ENCODE measurements around the gene CFAP126.
A peak's percentile ranks its signal among the peaks of the same experiment; 100 is the strongest.

The CFAP126 gene

GRCh38 chr1:161381707-161382106, 14.0 kb upstream of the CFAP126 start:
- Histone ChIP-seq H3K9ac (ENCODE audit: low read depth, low read length) (no peak overlapping the region), H3K36me3 (ENCODE audit: insufficient read depth, low read length) (no peaks in the 10 kb centered on the region), H3K27me3 (ENCODE audit: insufficient read depth, low read length, poor library complexity) (no peaks in the 10 kb centered on the region), H3K4me2 (ENCODE audit: insufficient read depth, low read length) (no peak overlapping the region), H3K4me3 (ENCODE audit: low read depth in 1 of 2, low read length in 2 of 2) (no peak overlapping the region), H3K9me3 (ENCODE audit: insufficient read depth, low read length, severe bottlenecking) (no peaks in the 10 kb centered on the region), H3K4me1 (ENCODE audit: insufficient read depth, low read length) (no peaks in the 10 kb centered on the region), H2AFZ (ENCODE audit: low read depth, low read length) (no peak overlapping the region), H3K79me2 (ENCODE audit: insufficient read depth, low read length) (no peaks in the 10 kb centered on the region), H4K20me1 (ENCODE audit: insufficient read depth, low read length) (no peaks in the 10 kb centered on the region), H3K27ac (ENCODE audit: low read length) (no peak overlapping the region)
- ATAC-seq (ENCODE audit: insufficient read depth, low read depth): 0 out of 3 replicates have a peak, but pooled peaks have one; percentile 10
- no peak for TF ChIP-seq EZH2 (IDR thresholded peaks at IDR 0.05; ENCODE audit: borderline replicate concordance, low read depth, low read length, severe bottlenecking)
- TF ChIP-seq CTCF (IDR thresholded peaks at IDR 0.05; ENCODE audit: borderline replicate concordance, extremely low read depth, low read length, poor library complexity, severe bottlenecking): no peak
- no peak for DNase-seq

- Histone ChIP-seq H3K4me3 (ENCODE audit: low read depth in 1 of 2, low read length in 2 of 2) (no peak overlapping the region), H3K4me2 (ENCODE audit: insufficient read depth, low read length) (no peak overlapping the region), H3K27me3 (ENCODE audit: insufficient read depth, low read length, poor library complexity) (no peaks in the 10 kb centered on the region), H3K9ac (ENCODE audit: low read depth, low read length) (no peak overlapping the region), H3K4me1 (ENCODE audit: insufficient read depth, low read length) (no peaks in the 10 kb centered on the region), H4K20me1 (ENCODE audit: insufficient read depth, low read length) (no peaks in the 10 kb centered on the region), H3K79me2 (ENCODE audit: insufficient read depth, low read length) (no peaks in the 10 kb centered on the region), H3K9me3 (ENCODE audit: insufficient read depth, low read length, severe bottlenecking) (no peaks in the 10 kb centered on the region), H3K36me3 (ENCODE audit: insufficient read depth, low read length) (no peaks in the 10 kb centered on the region), H3K27ac (ENCODE audit: low read length) (no peak overlapping the region), H2AFZ (ENCODE audit: low read depth, low read length) (no peak overlapping the region)
- no peak for ATAC-seq (ENCODE audit: insufficient read depth, low read depth)
- no peak for TF ChIP-seq CTCF (IDR thresholded peaks at IDR 0.05; ENCODE audit: borderline replicate concordance, extremely low read depth, low read length, poor library complexity, severe bottlenecking)
- TF ChIP-seq EZH2 (IDR thresholded peaks at IDR 0.05; ENCODE audit: borderline replicate concordance, low read depth, low read length, severe bottlenecking): no peak
- no peak for DNase-seq
Observed at GRCh38 chr1:161379071-161379470, 11.4 kb upstream of the CFAP126 start.

- no peaks in the 10 kb centered on the region for H3K4me1 ChIP-seq (ENCODE audit: insufficient read depth, low read length)
- no peaks in the 10 kb centered on the region for H4K20me1 ChIP-seq (ENCODE audit: insufficient read depth, low read length)
- no peaks in the 10 kb centered on the region for H3K36me3 ChIP-seq (ENCODE audit: insufficient read depth, low read length)
- no peak overlapping the region for H3K9ac ChIP-seq (ENCODE audit: low read depth, low read length)
- no peaks in the 10 kb centered on the region for H3K79me2 ChIP-seq (ENCODE audit: insufficient read depth, low read length)
- H2AFZ ChIP-seq (ENCODE audit: low read depth, low read length): no peak overlapping the region
- H3K4me2 ChIP-seq (ENCODE audit: insufficient read depth, low read length): no peak overlapping the region
- no peaks in the 10 kb centered on the region for H3K9me3 ChIP-seq (ENCODE audit: insufficient read depth, low read length, severe bottlenecking)
- DNase-seq: no peak
- TF ChIP-seq EZH2 (IDR thresholded peaks at IDR 0.05; ENCODE audit: borderline replicate concordance, low read depth, low read length, severe bottlenecking): no peak
- TF ChIP-seq CTCF (IDR thresholded peaks at IDR 0.05; ENCODE audit: borderline replicate concordance, extremely low read depth, low read length, poor library complexity, severe bottlenecking): no peak
- H3K4me3 ChIP-seq (ENCODE audit: low read depth in 1 of 2, low read length in 2 of 2): no peak overlapping the region
- no peak overlapping the region for H3K27ac ChIP-seq (ENCODE audit: low read length)
- no peak for ATAC-seq (ENCODE audit: insufficient read depth, low read depth)
- no peaks in the 10 kb centered on the region for H3K27me3 ChIP-seq (ENCODE audit: insufficient read depth, low read length, poor library complexity)
Observed at GRCh38 chr1:161378014-161378413, 10.3 kb upstream of the CFAP126 start.

- no peaks in the 10 kb centered on the region for H3K36me3 ChIP-seq (ENCODE audit: insufficient read depth, low read length)
- H4K20me1 ChIP-seq (ENCODE audit: insufficient read depth, low read length): no peaks in the 10 kb centered on the region
- no peak overlapping the region for H3K4me2 ChIP-seq (ENCODE audit: insufficient read depth, low read length)
- H2AFZ ChIP-seq (ENCODE audit: low read depth, low read length): no peak overlapping the region
- H3K27me3 ChIP-seq (ENCODE audit: insufficient read depth, low read length, poor library complexity): no peaks in the 10 kb centered on the region
- ATAC-seq (ENCODE audit: insufficient read depth, low read depth) (no peak), DNase-seq (no peak)
- H3K79me2 ChIP-seq (ENCODE audit: insufficient read depth, low read length): no peaks in the 10 kb centered on the region
- no peak overlapping the region for H3K9ac ChIP-seq (ENCODE audit: low read depth, low read length)
- H3K4me3 ChIP-seq (ENCODE audit: low read depth in 1 of 2, low read length in 2 of 2): no peak overlapping the region
- H3K9me3 ChIP-seq (ENCODE audit: insufficient read depth, low read length, severe bottlenecking): no peaks in the 10 kb centered on the region
- no peaks in the 10 kb centered on the region for H3K4me1 ChIP-seq (ENCODE audit: insufficient read depth, low read length)
- TF ChIP-seq EZH2 (IDR thresholded peaks at IDR 0.05; ENCODE audit: borderline replicate concordance, low read depth, low read length, severe bottlenecking) (no peak), CTCF (IDR thresholded peaks at IDR 0.05; ENCODE audit: borderline replicate concordance, extremely low read depth, low read length, poor library complexity, severe bottlenecking) (peak; percentile 19)
- H3K27ac ChIP-seq (ENCODE audit: low read length): no peak overlapping the region
Observed at GRCh38 chr1:161374373-161374772, 6.7 kb upstream of the CFAP126 start.
